IMR-90 (cell line): ENCODE results near the gene FNBP1. TPM values are rescaled to one million over a fixed set of nuclear protein-coding genes. Genes with fewer than 3 reads are reported as not detected.

Experiments used
- ATAC-seq: fragments of 200-7000 bp; cut with Tn5 transposase; 2 replicates; pipeline ENCODE4 v1.9.1; 2020; ENCODE audit warnings: low read depth, mild to moderate bottlenecking, moderate library complexity
- BruUV-seq: library from RNA; stranded (reverse); fragments of 400-500 nt; replicated peaks from 2 replicates; lab custom pipeline; 2021; lab: Mats Ljungman, UMichigan
- CTCF ChIA-PET: fragments of 300-600 bp; formaldehyde crosslinking; extraction: SDS; loops from one replicate; lab custom pipeline; 2021; ENCODE audit warnings: antibody characterized with exemption; lab: Yijun Ruan, JAX
- POLR2A ChIA-PET: fragments of 300-600 bp; sonication (Branson Sonifier 250); formaldehyde crosslinking; loops from one replicate; lab custom pipeline; 2022; ENCODE audit warnings: antibody characterized with exemption; ENCODE audit not compliant: unreplicated experiment; lab: Charles Lee
- DNase-seq: peaks from one replicate; pipeline ENCODE4 v3.0.0; 2013
- H2AFZ ChIP-seq: replicated peaks from 2 replicates; pipeline ENCODE3; 2013; ENCODE audit warnings: low read length, mild to moderate bottlenecking; ENCODE audit not compliant: poor library complexity
- H2AK5ac ChIP-seq: 2 replicates; pipeline ENCODE4 v1.6.1; 2013; ENCODE audit warnings: low read depth, low read length, inconsistent platforms
- H2AK9ac ChIP-seq: replicated peaks from 2 replicates; pipeline ENCODE3; 2013; ENCODE audit warnings: mild to moderate bottlenecking, low read depth, low read length, moderate library complexity; ENCODE audit not compliant: poor library complexity
- H2BK120ac ChIP-seq: 2 replicates; pipeline ENCODE4 v1.6.1; 2013; ENCODE audit warnings: low read depth, low read length, inconsistent platforms
- H2BK15ac ChIP-seq: 3 replicates; pipeline ENCODE4 v1.6.1; 2013; ENCODE audit warnings: low read depth, low read length, inconsistent platforms
- H2BK20ac ChIP-seq: 2 replicates; pipeline ENCODE4 v1.6.1; 2013; ENCODE audit warnings: low read depth, mild to moderate bottlenecking, inconsistent platforms, low read length, moderate library complexity
- H2BK5ac ChIP-seq: 2 replicates; pipeline ENCODE4 v1.6.1; 2013; ENCODE audit warnings: mild to moderate bottlenecking, low read depth, low read length, inconsistent platforms; ENCODE audit not compliant: poor library complexity, severe bottlenecking
- H3K14ac ChIP-seq: replicated peaks from 2 replicates; pipeline ENCODE4 v1.6.1; 2013; ENCODE audit warnings: low read depth, low read length, inconsistent platforms
- H3K18ac ChIP-seq: 2 replicates; pipeline ENCODE4 v1.6.1; 2013; ENCODE audit warnings: low read depth, low read length, control low read depth
- H3K23ac ChIP-seq: 2 replicates; pipeline ENCODE4 v1.6.1; 2013; ENCODE audit warnings: low read depth, low read length, inconsistent platforms
- H3K27ac ChIP-seq: 2 replicates; pipeline ENCODE4 v1.5.1; 2013; ENCODE audit warnings: mild to moderate bottlenecking, control low read depth, low read length; ENCODE audit not compliant: insufficient read depth
- H3K27me3 ChIP-seq: 2 replicates; pipeline ENCODE4 v1.6.1; 2013; ENCODE audit warnings: low read length; ENCODE audit not compliant: control insufficient read depth, insufficient read depth
- H3K36me3 ChIP-seq: 2 replicates; pipeline ENCODE4 v1.6.1; 2013; ENCODE audit warnings: low read length, mixed read lengths; ENCODE audit not compliant: control insufficient read depth, insufficient read depth
- H3K4ac ChIP-seq: 2 replicates; pipeline ENCODE4 v1.6.1; 2013; ENCODE audit warnings: low read depth, low read length, inconsistent platforms
- H3K4me1 ChIP-seq: 2 replicates; pipeline ENCODE4 v1.6.1; 2013; ENCODE audit warnings: low read length, mixed read lengths; ENCODE audit not compliant: control insufficient read depth, insufficient read depth
- H3K4me2 ChIP-seq: 2 replicates; pipeline ENCODE4 v1.6.1; 2013; ENCODE audit warnings: low read depth, mild to moderate bottlenecking, control low read depth, low read length, moderate library complexity
- H3K4me3 ChIP-seq: 2 replicates; pipeline ENCODE4 v1.5.1; 2013; ENCODE audit warnings: low read depth, mild to moderate bottlenecking, control low read depth, low read length, moderate library complexity; ENCODE audit not compliant: insufficient read depth
- H3K56ac ChIP-seq: 2 replicates; pipeline ENCODE4 v1.6.1; 2013; ENCODE audit warnings: low read length, inconsistent platforms; ENCODE audit not compliant: insufficient read depth; ENCODE audit errors: extremely low read depth
- H3K79me1 ChIP-seq, 2 experiments: 2 replicates each; pipeline ENCODE4 v1.6.1; 2013; ENCODE audit warnings: low read length in 2 of 2, inconsistent platforms in 1 of 2, low read depth in 1 of 2
- H3K9ac ChIP-seq: 2 replicates; pipeline ENCODE4 v1.6.1; 2013; ENCODE audit warnings: low read depth, low read length, control low read depth
- H3K9me1 ChIP-seq: 2 replicates; pipeline ENCODE4 v1.6.1; 2013; ENCODE audit warnings: low read length, inconsistent platforms; ENCODE audit not compliant: insufficient read depth
- H3K9me3 ChIP-seq: 2 replicates; pipeline ENCODE4 v1.6.1; 2013; ENCODE audit warnings: low read length; ENCODE audit not compliant: control insufficient read depth, insufficient read depth
- H4K20me1 ChIP-seq: 2 replicates; pipeline ENCODE4 v1.6.1; 2013; ENCODE audit warnings: low read length, inconsistent platforms; ENCODE audit not compliant: insufficient read depth
- H4K5ac ChIP-seq: 2 replicates; pipeline ENCODE4 v1.6.1; 2013; ENCODE audit warnings: mild to moderate bottlenecking, low read depth, low read length, control low read depth
- H4K8ac ChIP-seq, 2 experiments: 2 replicates each; pipeline ENCODE4 v1.6.1; 2013; ENCODE audit warnings: low read depth in 2 of 2, low read length in 2 of 2, control low read depth in 1 of 2, inconsistent platforms in 1 of 2
- H4K91ac ChIP-seq: 2 replicates; pipeline ENCODE4 v1.6.1; 2013; ENCODE audit warnings: low read depth, low read length, inconsistent platforms; ENCODE audit not compliant: insufficient read depth
- BHLHE40 ChIP-seq: fragments of 150-350 bp; IDR thresholded peaks from 2 replicates; pipeline ENCODE4 v1.6.1; 2016; ENCODE audit warnings: mild to moderate bottlenecking, low read depth, low read length
- CEBPB ChIP-seq: IDR thresholded peaks from 2 replicates; pipeline ENCODE4 v1.6.1; 2012; ENCODE audit warnings: low read depth, low read length, improper control_type of control experiment
- CHD1 ChIP-seq: IDR thresholded peaks from 2 replicates; pipeline ENCODE4 v1.6.1; 2012; ENCODE audit warnings: low read depth, low read length, improper control_type of control experiment
- FOS ChIP-seq: fragments of 150-350 bp; IDR thresholded peaks from 2 replicates; pipeline ENCODE4 v1.6.1; 2016; ENCODE audit warnings: low read depth, low read length
- MAFK ChIP-seq: IDR thresholded peaks from 2 replicates; pipeline ENCODE4 v1.6.1; 2012; ENCODE audit warnings: low read depth, low read length, improper control_type of control experiment
- MAZ ChIP-seq: IDR thresholded peaks from 2 replicates; pipeline ENCODE4 v1.6.1; 2012; ENCODE audit warnings: low read depth, mild to moderate bottlenecking, low read length, improper control_type of control experiment, moderate library complexity, borderline replicate concordance
- MXI1 ChIP-seq: IDR thresholded peaks from 2 replicates; pipeline ENCODE4 v1.6.1; 2012; ENCODE audit warnings: low read depth, mild to moderate bottlenecking, low read length, moderate library complexity, borderline replicate concordance
- NFE2L2 ChIP-seq: fragments of 150-350 bp; IDR thresholded peaks from 2 replicates; pipeline ENCODE4 v1.6.1; 2016; ENCODE audit warnings: low read depth, mild to moderate bottlenecking, low read length
- POLR2A ChIP-seq: IDR thresholded peaks from 2 replicates; pipeline ENCODE4 v1.6.1; 2012; ENCODE audit warnings: mild to moderate bottlenecking, low read depth, low read length
- RAD21 ChIP-seq: IDR thresholded peaks from 2 replicates; pipeline ENCODE4 v1.6.1; 2012; ENCODE audit warnings: low read length, improper control_type of control experiment
- RCOR1 ChIP-seq: IDR thresholded peaks from 2 replicates; pipeline ENCODE4 v1.6.1; 2012; ENCODE audit warnings: mild to moderate bottlenecking, low read length, improper control_type of control experiment; ENCODE audit not compliant: insufficient replicate concordance
- RFX5 ChIP-seq: IDR thresholded peaks from 2 replicates; pipeline ENCODE4 v1.8.0; 2012; ENCODE audit warnings: low read depth, mild to moderate bottlenecking, low read length, moderate library complexity
- SMC3 ChIP-seq: fragments of 150-350 bp; IDR thresholded peaks from 2 replicates; pipeline ENCODE4 v1.6.1; 2016; ENCODE audit warnings: low read depth, mild to moderate bottlenecking, antibody characterized with exemption, low read length, moderate library complexity
- WGBS, 2 experiments: methylation state at CpG; one replicate each; pipeline versions ENCODE4 v1.1.5 to v1.1.7; 2013; ENCODE audit warnings: missing lambda C conversion rate in 2 of 2; ENCODE audit not compliant: insufficient read length in 1 of 2; ENCODE audit errors: extremely low coverage in 2 of 2; 5-methylcytosine and 5-hydroxymethylcytosine counted together
- dilution Hi-C: fragments of 300-500 bp; cut with HindIII; formaldehyde crosslinking; loops from one replicate; pipeline ENCODE4 v1.14.3; 2018; ENCODE audit warnings: low sequenced_read_pairs; ENCODE audit not compliant: unreplicated experiment
- in situ Hi-C: fragments of 300-500 bp; cut with MboI; formaldehyde crosslinking; loops from 3 replicates; pipeline ENCODE4 v1.14.3; 2019; ENCODE audit warnings: low sequenced_read_pairs, inconsistent platforms, mixed read lengths
- intact Hi-C: fragments of 100-400 bp; cut with micrococcal nuclease; formaldehyde crosslinking; loops from 2 replicates; pipeline ENCODE4 v1.10.0; 2022
- polyA plus RNA-seq, 3 experiments: library from polyadenylated mRNA; depleted of rRNA; stranded (reverse); fragments of >200 nt; gene quantifications; 2 replicates each; pipeline ENCODE4 v1.2.3, GENCODE V29; 2012; ENCODE audit warnings: low replicate concordance in 1 of 3
- total RNA-seq: library from RNA; depleted of rRNA; stranded (reverse); fragments of >200 nt; gene quantifications from 2 replicates; pipeline ENCODE4 v1.2.3, GENCODE V29; 2012
- TF ChIP-seq, protein P1 (sequence below): conservative IDR thresholded peaks from 2 replicates; pipeline ENCODE4 v1.5.1; 2012; ENCODE audit warnings: mild to moderate bottlenecking, low read depth, low read length, improper control_type of control experiment
- TF ChIP-seq, protein P2 (sequence below): fragments of 150-350 bp; IDR thresholded peaks from 2 replicates; pipeline ENCODE4 v1.6.1; 2016; ENCODE audit warnings: low read depth, mild to moderate bottlenecking, low read length, moderate library complexity, borderline replicate concordance
- TF ChIP-seq, protein P3 (sequence below): fragments of 150-350 bp; IDR thresholded peaks from 2 replicates; pipeline ENCODE4 v1.6.1; 2017; ENCODE audit warnings: mild to moderate bottlenecking, antibody characterized with exemption, low read length, low read depth

FNBP1 gene
- total and polyA plus RNA-seq, 2 of the 4 experiments (the other 2 are of a cell fraction), result 10.3 to 15.4 TPM

GRCh38 chr9:130022566-130023143, 20.3 kb downstream of the FNBP1 start:
- Histone ChIP-seq H2AFZ (no peak overlapping the region), H2AK9ac (no peak overlapping the region), H4K20me1 (peaks cover 45% of the 10 kb centered on the region), H3K23ac (no peak overlapping the region), H2BK15ac (no peak overlapping the region), H3K18ac (no peak overlapping the region), H3K14ac (no peak overlapping the region), H4K8ac (no peak overlapping the region), H3K9ac (no peak overlapping the region), H3K4ac (no peak overlapping the region), H3K36me3 (no peaks in the 10 kb centered on the region), H2AK5ac (no peak overlapping the region), H3K9me1 (peaks cover 6% of the 10 kb centered on the region), H3K56ac (no peak overlapping the region), H2BK5ac (no peak overlapping the region), H3K4me2 (no peak overlapping the region), H3K4me3 (no peak overlapping the region), H4K91ac (no peak overlapping the region), H4K5ac (no peak overlapping the region), H3K79me1 (peaks cover 18 to 37% of the 10 kb centered on the region in 2 experiments), H2BK20ac (no peak overlapping the region), H3K4me1 (peaks cover 2% of the 10 kb centered on the region), H3K27me3 (0 out of 2 replicates have a peak, but pooled peaks cover 2% of the 10 kb centered on the region), H2BK120ac (no peak overlapping the region), H3K27ac (no peak overlapping the region), H3K9me3 (peaks cover 2% of the 10 kb centered on the region; the same call in 1 of the 2 replicates)
- CTCF ChIA-PET, result interaction anchor here (0.6 kb wide), 1 partner anchor 67 kb away, joined by 4 read pairs; no protein-coding TSS in a partner anchor
- no peak for TF ChIP-seq POLR2A
- no peak for TF ChIP-seq FOS
- no peak for TF ChIP-seq MAFK
- no peak for TF ChIP-seq CHD1
- no peak for TF ChIP-seq MXI1
- TF ChIP-seq, protein P1, sequence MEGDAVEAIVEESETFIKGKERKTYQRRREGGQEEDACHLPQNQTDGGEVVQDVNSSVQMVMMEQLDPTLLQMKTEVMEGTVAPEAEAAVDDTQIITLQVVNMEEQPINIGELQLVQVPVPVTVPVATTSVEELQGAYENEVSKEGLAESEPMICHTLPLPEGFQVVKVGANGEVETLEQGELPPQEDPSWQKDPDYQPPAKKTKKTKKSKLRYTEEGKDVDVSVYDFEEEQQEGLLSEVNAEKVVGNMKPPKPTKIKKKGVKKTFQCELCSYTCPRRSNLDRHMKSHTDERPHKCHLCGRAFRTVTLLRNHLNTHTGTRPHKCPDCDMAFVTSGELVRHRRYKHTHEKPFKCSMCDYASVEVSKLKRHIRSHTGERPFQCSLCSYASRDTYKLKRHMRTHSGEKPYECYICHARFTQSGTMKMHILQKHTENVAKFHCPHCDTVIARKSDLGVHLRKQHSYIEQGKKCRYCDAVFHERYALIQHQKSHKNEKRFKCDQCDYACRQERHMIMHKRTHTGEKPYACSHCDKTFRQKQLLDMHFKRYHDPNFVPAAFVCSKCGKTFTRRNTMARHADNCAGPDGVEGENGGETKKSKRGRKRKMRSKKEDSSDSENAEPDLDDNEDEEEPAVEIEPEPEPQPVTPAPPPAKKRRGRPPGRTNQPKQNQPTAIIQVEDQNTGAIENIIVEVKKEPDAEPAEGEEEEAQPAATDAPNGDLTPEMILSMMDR, result no peak
- TF ChIP-seq, protein P2, sequence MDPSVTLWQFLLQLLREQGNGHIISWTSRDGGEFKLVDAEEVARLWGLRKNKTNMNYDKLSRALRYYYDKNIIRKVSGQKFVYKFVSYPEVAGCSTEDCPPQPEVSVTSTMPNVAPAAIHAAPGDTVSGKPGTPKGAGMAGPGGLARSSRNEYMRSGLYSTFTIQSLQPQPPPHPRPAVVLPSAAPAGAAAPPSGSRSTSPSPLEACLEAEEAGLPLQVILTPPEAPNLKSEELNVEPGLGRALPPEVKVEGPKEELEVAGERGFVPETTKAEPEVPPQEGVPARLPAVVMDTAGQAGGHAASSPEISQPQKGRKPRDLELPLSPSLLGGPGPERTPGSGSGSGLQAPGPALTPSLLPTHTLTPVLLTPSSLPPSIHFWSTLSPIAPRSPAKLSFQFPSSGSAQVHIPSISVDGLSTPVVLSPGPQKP, result no peak
- TF ChIP-seq NFE2L2, result no peak
- TF ChIP-seq SMC3, result no peak
- TF ChIP-seq, protein P3, sequence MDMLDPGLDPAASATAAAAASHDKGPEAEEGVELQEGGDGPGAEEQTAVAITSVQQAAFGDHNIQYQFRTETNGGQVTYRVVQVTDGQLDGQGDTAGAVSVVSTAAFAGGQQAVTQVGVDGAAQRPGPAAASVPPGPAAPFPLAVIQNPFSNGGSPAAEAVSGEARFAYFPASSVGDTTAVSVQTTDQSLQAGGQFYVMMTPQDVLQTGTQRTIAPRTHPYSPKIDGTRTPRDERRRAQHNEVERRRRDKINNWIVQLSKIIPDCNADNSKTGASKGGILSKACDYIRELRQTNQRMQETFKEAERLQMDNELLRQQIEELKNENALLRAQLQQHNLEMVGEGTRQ, result no peak
- TF ChIP-seq BHLHE40, result no peak
- no peak for TF ChIP-seq MAZ
- TF ChIP-seq CEBPB, result no peak
- no peak for TF ChIP-seq RAD21
- TF ChIP-seq RCOR1, result no peak
- no peak for TF ChIP-seq RFX5
- intact Hi-C loops, result no loop called here
- no peak for DNase-seq
- no peak for ATAC-seq
- WGBS, 2 experiments, result 86 to 100% methylated on average over 1 of the region's 8 CpGs
- dilution Hi-C loops, result no loop called here
- in situ Hi-C loops, result no loop called here
- POLR2A ChIA-PET, result no interaction called here
- BruUV-seq, result no TSS peak
